Adrenal gland (tissue), 5 donors: Measurements from ENCODE around the gene BTNL3.

Experiments used
- POLR2A ChIP-seq, 2 donors: fragments of 450-650 bp; IDR thresholded peaks; one replicate each; pipeline ENCODE4 v1.6.1; 2017; ENCODE audit warnings: antibody characterized with exemption in 2 of 2, mild to moderate bottlenecking in 2 of 2, moderate library complexity in 1 of 2
- TF ChIP-seq, protein P1 (sequence below), 6 experiments: fragments of 450-650 bp in 4 of 6; fragments of 200-600 bp in 2 of 6; sonication (generic) in 1 of 6; IDR thresholded peaks; 1 replicate in 5 of 6; 2 replicates in 1 of 6; pipeline versions ENCODE4 v1.5.1 to v1.8.0; 2016 to 2021; ENCODE audit warnings: antibody characterized with exemption in 6 of 6, mild to moderate bottlenecking in 2 of 6, moderate library complexity in 1 of 6
- donor health status: DM: no; HTN: no; CAD: no.

DNA sequence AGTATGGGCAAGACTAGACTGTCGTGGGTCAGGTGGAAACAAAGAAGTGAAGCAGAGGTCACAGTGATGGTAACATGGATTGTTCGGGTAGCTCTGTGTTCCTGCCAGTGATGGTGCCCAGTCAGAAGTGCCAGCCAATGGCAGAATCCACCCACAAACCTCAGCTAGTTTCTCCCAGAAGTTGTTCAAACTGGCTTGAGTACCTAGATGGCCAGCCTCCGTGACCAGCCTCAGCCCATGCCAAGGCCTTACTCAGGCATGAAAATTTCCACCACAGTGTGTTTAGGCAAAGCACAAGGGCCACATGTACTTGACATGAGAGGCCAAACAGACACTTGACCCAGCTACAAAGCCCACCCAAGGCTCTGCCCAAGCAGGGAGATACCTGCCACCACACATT is 32.0 kb downstream of the BTNL3 start:
- TF ChIP-seq, protein P1, sequence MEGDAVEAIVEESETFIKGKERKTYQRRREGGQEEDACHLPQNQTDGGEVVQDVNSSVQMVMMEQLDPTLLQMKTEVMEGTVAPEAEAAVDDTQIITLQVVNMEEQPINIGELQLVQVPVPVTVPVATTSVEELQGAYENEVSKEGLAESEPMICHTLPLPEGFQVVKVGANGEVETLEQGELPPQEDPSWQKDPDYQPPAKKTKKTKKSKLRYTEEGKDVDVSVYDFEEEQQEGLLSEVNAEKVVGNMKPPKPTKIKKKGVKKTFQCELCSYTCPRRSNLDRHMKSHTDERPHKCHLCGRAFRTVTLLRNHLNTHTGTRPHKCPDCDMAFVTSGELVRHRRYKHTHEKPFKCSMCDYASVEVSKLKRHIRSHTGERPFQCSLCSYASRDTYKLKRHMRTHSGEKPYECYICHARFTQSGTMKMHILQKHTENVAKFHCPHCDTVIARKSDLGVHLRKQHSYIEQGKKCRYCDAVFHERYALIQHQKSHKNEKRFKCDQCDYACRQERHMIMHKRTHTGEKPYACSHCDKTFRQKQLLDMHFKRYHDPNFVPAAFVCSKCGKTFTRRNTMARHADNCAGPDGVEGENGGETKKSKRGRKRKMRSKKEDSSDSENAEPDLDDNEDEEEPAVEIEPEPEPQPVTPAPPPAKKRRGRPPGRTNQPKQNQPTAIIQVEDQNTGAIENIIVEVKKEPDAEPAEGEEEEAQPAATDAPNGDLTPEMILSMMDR (IDR thresholded peaks at IDR 0.05) = no peak
- no peak for TF ChIP-seq POLR2A (IDR thresholded peaks at IDR 0.05)
